Sciatic nerve (tissue), 2 donors: ENCODE results near the gene C6orf136. TPM values are rescaled to one million over a fixed set of nuclear protein-coding genes. Genes with fewer than 3 reads are reported as not detected.
"Not testable (repeated sequence)": the region's sequence is repeated elsewhere in the genome, so short reads cannot be mapped to it uniquely, and the experiment has no call there.

Source experiments
- ATAC-seq: fragments of 200-7000 bp; cut with Tn5 transposase; one replicate; pipeline ENCODE4 v1.9.1; 2020; ENCODE audit warnings: mild to moderate bottlenecking, moderate library complexity
- DNase-seq: peaks from one replicate; pipeline ENCODE4 v3.0.0-alpha.2; 2020; ENCODE audit warnings: low spot score
- intact Hi-C: fragments of 100-400 bp; cut with DNase I; formaldehyde crosslinking; loops from one replicate; pipeline ENCODE4 v1.14.2; 2022
- total RNA-seq: library from RNA; stranded (reverse); fragmentation: NEBNext Ultra II Directional; extraction: Animal tissue kit (Norgen Biotek cat#: 25700); gene quantifications from one replicate; pipeline ENCODE4 v1.2.1, GENCODE V29; 2021
- donor health status: DM: no; HTN: no; CAD: no.
- donor health status: DM: no; HTN: no; CAD: no.

C6orf136 gene
- total RNA-seq, 1 donor from 2014 or later, result 17.0 TPM

DNA sequence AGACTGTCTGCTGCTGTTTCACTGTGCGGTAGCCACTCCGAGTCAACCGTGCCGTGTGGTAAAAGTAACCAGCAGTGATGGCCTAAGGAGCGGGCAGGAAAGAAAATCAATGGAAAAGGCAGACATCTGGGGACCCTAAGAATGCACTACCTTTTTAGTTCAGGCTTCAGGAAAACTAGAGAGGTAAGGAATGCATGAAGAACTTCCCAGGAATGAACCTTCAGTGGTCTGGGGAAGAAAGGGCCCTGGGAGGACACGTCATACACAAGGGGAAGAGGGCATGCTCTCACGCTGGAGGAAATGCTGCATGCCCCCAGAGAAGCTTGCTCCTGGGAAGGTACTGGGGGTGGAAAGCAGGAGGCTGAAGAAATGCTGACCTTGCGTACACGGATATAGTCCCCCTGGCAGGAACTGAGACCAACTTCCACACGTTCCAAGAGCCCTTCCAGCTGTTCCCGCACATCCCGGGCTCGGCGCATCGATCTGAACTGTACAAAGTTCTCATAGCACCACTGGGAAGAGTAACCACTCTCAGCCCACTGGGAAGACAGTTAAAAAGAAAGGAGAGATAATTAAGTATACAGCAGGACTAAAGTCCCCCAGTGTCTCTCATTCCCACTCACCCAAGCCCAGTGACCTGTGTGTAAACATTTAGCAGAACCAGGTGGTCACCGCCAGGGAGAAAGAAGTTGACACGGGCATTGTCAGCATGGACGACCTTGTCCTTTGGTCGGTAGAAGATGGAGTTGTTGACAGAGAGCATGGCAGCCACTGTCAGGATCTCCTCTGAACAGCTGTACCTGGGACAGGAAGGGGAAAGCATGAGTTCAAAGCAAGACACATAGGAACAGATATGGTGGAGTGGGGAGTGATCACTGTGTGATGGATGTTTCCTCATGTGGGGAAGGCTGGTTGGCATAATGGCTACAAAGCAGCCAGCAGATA lies 8.1 kb downstream of the C6orf136 start:
- ATAC-seq (no peak), DNase-seq (no peak)
- intact Hi-C loops, result no loop called here

DNA sequence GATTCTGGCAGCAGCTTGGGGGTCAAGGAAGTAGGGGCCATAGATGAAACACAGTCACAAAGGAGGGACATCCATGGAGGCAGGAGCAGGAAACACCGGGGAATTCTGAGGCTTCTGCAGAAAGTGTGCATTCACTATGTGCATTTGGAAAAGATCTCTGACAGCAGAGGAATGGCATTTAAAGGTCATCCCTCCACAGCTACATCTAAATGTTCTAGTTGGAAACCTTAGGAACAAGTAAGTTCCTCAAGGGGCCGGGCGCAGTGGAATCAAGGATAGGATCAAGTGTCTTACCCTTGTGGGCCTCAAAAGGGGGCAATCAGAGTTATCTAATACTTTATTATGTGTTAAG lies 8.8 kb downstream of the C6orf136 start:
- intact Hi-C loops, result no loop called here
- DNase-seq (no peak), ATAC-seq (no peak)

DNA sequence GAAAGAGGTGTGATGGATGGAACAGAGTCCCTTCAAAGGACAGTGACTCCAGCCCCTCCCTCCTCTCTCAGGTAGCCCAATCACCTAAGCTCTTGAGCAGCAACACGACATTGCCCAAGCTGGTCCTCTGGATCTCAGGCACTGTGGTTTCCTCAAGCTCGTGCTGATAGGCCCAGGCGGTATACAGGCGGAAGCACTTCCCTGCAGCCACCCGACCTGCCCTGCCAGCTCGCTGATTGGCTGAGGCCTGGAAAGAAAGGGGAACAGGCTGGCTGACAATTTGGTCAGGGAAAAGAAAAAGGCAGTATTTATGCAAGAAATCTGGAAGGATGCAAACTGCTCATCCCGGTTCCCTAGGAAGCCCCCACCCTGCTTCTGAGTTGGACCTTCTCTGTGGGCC lies 9.6 kb downstream of the C6orf136 start:
- no peak for DNase-seq
- ATAC-seq, result no peak

DNA sequence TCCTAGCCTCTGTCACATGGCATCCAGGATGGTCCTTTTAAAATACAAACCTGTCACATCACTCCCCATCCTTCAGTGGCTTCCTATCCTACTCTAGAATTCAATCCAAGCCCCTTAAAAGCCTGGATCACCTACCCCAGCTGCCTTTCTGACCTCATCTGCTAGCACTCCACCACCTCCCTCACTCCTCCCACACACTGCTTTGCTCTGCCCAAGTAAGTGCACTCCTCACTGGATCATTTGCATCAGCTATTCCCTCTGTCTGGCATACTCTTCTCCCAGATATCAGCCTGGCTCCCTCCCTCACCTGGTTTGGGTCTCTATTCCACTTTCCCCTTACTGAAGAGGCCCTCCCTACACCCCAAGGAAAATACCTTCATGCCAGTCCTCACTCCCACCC lies 10.5 kb downstream of the C6orf136 start:
- ATAC-seq, result no peak
- intact Hi-C loops, result no loop called here

More for the DNA sequence above, 9.6 kb downstream of the C6orf136 start:
- intact Hi-C loops, result no loop called here

DNA sequence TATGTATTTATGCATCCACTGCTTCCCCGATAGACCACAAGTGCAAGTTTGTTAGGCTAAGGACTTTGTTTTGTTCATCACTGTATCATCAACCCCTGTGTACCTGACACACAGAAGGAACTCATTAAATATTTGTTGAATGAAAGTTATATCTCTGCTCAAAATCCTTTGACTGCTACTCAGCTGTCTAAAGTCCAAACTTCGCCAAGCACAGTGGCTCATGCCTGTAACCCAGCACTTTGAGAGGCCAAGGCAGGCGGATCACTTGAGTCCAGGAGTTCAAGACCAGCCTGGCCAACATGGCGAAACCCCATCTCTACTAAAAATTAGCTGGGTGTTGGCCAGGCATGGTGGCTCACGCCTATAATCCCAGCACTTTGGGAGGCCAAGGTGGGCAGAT lies 11.0 kb downstream of the C6orf136 start:
- DNase-seq, ATAC-seq, intact Hi-C loops: not testable (repeated sequence)

More for the DNA sequence above, 10.5 kb downstream of the C6orf136 start:
- DNase-seq, result no peak

DNA sequence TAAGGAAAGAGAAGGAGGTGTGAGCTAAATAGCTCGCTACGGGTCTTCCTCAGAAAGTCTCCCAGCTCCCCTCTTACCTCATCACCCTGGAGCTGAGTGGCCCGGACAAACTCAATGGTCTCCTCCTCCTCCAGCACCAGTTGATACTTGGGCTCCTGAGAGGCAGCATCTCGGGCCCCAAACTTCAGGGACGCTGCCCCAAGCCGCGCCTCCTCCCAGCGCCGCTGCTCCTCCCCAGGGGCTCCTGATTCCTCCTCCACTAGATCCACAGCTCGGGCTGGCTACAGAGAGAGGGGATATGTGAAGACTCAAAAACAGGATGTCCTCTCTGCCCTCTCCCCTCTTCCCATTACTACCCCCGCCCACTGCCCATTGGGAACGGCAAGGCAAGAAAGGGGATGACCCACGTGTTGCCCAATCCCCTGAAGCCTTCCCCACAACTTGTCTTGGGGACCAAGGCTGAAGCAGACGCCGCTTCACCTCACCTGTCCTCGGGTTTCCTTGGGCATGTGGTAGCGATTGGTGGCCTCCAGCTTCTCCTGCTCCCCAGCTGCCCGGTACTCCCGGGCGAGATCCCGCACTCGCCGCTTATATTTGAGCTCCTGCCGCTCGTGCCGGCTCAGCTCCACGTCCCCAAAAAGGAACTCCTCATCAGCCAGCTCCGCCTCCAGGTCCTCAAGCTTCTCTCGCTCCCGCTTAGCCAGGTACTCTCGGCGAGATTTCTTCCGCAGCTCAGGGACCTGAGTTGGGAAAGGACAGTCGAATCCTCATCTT lies 18.2 kb downstream of the C6orf136 start:
- no peak for DNase-seq
- intact Hi-C loops, result no loop called here
- no peak for ATAC-seq

DNA sequence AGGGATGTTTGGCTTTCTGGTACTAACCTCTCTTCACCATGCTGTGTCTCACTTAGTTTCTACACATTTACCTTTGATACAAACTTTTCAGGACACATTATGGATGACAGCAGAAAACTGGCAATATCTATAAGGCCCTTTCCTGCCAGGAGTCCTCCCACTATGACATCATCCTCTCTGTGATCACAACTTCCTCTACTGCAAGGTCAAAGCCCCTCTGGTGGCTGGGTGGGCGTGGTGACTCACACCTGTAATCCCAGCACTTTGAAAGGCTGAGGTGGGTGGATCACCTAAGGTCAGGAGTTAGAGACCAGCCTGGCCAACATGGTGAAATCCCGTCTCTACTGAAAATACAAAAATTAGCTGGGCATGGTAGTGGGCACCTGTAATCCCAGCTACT lies 19.4 kb downstream of the C6orf136 start:
- ATAC-seq, DNase-seq, intact Hi-C loops: not testable (repeated sequence)

DNA sequence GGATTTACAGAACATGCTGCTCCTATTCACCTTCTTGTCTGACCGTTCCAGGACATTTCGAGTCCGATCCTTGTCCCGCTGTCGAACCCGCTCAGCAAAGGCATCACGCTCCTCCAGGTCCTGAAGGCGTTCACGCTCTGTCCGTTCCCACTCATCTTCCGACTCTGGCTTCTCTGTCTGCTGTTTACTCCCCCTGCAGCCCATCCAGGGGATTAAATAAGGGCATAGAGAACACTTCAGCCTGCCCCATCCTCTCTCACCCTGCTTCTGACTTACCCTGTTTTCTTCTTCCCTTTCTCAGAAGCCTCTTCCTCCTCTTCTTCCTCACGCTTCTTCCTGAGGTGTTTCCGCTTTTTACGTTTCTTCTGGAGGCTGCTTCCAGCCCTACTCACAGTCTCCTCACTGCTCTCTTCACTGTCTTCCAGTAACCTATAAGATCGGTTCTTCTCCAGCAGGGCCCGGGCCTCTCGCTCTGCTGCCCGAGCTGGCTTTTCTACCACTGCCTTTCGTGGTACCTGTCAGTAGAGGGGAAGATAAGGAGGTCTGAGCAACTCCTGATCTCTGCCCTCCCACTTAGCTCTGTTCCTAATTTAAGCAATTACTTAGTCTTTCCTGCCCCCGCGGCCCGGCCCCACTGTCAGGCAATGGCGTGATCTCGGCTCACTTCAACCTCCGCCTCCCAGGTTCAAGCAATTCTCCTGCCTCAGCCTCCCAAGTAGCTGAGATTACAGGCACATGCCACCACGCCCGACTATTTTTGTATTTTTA lies 24.0 kb downstream of the C6orf136 start:
- no peak for DNase-seq
- ATAC-seq, result no peak
- intact Hi-C loops, result no loop called here

DNA sequence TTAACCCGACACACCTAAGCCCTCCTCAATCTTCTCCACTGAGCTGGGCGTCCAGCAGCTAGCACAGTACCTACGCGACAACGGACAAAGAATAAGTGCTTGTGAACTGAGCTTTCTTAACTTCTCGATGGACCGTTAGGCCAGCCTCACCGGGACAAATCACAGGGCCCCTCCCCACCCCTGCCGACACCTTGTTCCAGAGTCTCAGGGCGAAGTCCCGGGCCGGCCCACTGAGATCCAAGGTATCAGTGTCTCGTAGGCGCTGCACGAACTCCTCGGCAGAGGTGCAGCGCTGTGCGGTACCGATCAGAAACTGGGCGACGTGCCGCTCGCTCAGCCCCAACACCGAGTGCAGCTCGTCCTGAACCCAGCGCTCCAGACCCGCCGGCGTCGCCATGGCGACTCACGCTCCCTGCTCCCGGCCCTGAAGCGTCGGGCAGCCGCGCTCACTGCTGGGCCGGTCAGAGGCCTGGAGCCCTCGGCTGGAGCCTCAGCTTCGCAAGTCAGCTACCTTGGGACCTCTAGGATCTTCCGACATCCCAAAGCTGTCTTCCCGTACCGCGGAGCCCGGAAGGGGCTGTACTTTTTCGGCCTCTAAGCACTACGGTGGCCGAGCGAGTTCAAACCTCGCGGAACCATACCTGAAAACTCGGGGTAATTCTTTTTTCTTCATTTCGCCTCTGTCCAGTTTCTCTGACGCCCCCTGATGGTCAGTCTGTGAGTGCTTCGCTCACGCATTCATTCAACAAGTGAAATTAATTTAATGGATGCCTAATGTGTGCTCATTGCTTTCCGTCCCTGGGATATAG lies 25.7 kb downstream of the C6orf136 start, which contains the start of gene DHX16:
Gene DHX16, minus strand, starts transcription at position 562 of the 809 bp plus-strand sequence. Its CDS starts 165 bp downstream, at position 397.
- intact Hi-C loops, result no loop called here
- DNase-seq (peak; percentile 97), ATAC-seq (peak; percentile 93)

DNA sequence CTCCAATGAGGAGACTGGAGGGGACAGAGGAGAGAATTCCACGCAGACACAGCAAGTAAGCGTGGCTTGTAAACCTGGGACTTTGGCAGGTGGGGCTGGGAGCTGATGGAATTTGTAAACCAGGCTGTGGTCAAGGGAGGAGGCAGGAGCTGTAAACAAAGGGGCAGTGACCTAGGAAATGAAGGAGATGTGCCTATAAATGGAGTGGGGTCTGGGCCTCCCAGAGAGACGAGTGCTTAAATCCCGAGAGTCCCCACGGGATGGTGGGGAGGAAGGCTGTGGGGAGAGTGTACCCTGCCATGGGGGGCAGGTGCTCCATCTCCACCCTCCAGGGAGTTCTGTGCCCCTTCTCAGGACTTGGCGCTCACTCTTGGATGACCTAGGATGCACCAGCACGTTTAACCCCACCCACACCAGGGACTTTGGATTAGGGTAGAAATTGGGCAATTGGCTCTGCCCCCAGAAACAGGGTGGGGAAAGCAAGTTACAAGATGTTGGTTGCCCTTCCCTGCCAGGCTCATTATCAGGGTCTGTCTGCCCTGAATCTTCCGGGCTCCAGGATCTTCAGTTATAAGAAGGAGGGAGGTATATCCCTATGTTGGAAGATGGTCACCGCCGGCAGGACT lies 29.8 kb downstream of the C6orf136 start:
- ATAC-seq, result no peak
- intact Hi-C loops, result no loop called here
- no peak for DNase-seq

DNA sequence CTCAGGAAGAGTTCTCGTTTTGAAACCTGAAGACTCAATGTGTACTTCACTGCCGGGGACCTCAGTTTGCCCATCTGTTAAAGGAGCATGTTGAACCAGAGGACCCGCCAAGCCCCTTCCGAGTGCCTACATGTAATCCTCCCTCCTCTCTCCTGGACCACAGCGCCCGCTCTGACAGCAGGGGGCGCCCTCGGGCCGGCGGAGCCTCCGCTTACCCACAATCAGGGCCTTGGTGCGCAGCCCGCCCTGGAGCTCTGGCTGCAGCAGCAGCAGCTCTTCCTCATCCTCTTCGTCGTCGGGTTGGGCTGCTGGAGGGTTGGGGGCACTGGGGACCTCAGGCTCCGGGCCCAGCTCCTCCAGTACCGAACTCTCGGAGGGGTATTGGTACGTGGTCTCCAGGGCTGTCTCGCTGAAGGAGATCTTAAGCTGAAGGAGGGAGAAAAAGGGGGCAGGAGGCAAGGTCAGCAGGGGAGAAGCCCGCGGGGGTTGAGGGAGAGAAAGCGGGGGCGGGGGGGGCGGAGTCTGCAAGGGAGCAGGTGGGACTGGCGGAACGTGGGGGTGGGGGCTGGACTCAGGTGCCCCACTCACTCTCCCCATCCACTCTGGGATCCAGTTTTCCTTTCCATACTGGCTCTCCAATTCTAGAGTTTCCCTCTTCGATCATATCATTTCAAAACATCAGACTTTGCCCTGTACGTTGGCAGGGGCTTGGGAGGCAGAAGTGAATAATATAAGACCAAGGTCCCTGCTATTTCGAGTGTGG lies 32.2 kb downstream of the C6orf136 start:
- peak; percentile 93 for DNase-seq
- peak; percentile 87 for ATAC-seq
- intact Hi-C loops, result loop anchor here (2.0 kb wide), 1 partner anchor 44 kb away; no protein-coding TSS in a partner anchor

DNA sequence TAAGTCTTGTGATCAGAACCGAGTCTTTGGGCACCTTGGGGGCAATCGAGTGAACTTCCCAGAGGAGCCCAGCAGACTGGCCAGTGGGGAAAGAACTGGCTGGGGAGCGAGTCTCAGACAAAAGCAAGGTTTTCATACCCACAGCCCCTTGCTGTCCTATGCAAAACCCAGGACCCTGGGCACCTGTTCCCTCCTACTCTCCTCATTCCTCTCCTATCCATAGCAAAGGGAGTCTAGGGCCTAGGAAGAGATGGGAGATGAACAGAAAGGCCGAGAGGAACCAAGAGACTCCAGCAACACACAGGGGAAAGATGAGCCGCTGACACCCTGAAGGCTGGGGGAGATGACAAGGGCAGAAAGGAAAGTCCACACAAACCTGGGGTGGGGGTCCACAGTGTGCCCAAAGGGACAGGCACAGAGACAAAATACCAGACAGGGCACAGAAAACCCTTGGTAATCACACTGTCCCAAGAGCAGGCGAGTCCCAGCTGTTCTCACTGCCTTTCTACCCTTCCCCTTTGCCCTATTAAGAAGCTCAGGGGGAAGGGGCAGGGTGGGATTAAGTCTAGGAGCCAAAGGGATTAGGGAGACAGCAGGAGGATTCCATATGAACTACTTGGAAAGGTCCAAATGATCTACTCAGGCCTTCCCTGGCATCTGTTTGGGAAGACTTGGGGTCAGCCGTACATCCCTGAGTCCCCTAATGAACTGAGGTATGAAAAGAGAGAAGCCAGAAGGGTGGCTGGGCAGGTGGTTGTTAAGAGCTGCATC lies 33.0 kb downstream of the C6orf136 start:
- DNase-seq, result no peak

DNA sequence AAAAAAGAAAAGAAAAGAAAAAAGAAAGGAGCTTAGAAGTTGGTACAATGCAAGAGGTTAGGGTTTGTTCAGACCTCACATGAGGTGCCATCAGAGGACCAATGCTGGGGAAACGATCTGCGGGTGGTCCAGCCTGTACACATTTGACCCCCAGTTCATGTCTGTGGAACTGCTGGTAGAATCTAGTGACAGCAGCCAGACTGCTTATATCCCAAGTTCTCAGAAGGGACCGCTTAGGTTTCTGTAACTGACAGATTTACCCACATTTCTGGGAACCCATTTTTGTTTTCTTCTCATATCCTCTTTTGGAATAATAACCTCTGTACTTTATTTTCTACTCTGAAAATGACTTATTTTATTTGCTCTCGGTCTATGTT lies 34.8 kb downstream of the C6orf136 start:
- intact Hi-C loops, result no loop called here
- ATAC-seq (no peak), DNase-seq (no peak)

More for the DNA sequence above, 33.0 kb downstream of the C6orf136 start:
- no peak for ATAC-seq
- intact Hi-C loops, result loop anchor here (2.0 kb wide), 1 partner anchor 43 kb away; no protein-coding TSS in a partner anchor

DNA sequence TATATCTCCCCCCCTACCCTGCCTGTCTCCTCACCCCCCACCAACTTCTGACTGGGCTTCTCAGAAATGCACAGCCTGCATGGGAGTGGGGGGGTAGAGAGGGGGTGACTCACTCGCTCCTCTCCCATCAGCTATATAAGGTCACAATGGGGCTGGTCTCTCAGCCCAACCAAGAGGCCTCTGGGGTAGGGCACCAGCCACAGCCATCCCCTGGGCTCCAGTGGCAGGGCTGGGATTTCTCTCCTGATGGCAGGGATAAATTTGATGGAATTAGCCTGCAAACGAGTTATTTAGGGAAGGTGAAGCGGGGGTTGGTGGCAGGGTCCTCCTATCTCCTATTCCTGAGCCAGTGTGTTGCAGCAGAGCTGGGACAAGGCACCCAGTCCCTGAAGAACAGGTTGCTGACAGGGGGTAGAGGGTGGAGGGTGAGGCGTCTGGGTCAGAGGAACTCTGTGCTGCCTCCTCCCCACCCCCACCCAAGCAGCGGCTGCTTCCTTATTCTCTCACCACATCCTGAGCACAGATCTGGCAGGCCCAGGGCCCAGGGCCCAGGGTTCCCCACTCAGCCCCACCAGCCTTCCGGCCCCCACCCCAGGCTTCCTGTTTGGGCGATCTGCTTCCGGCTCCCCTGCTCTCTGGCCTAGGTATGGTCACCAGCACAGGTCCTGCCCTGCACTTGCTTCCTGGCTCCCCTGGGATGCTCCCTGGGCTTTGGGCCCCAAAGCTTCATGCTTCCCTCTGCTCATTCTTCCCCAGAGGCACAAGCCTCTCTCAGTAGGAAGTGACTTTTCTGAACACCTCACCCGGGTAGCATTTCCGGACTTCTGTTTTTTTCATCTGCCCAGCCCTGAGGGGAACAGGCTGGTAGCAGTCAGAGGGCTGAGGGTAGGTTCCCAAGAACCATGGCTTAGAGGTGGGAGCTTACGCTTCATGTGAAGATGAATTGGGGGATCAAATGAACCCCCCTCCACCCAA lies 35.5 kb downstream of the C6orf136 start:
- intact Hi-C loops, result no loop called here
- peak; percentile 85 for DNase-seq
- peak; percentile 38 for ATAC-seq
